ENCODE measurements around the gene WDFY3. TPM values are rescaled to one million over a fixed set of nuclear protein-coding genes. Genes with fewer than 3 reads are reported as not detected.

WDFY3 gene
- total RNA-seq, 1 donor from 2014 or later: 0.04 TPM

- H3K9me3 Mint-ChIP-seq: no peaks in the 10 kb centered on the region
- H3K4me3 Mint-ChIP-seq: no peak overlapping the region
- H3K27ac Mint-ChIP-seq: no peak overlapping the region
- intact Hi-C loops (cut with micrococcal nuclease): no loop called here
- no peaks in the 10 kb centered on the region for H3K27me3 Mint-ChIP-seq
- DNase-seq (no peak), ATAC-seq (ENCODE audit: low read depth) (no peak)
- H3K36me3 Mint-ChIP-seq (ENCODE audit: low read depth): no peaks in the 10 kb centered on the region
- H3K4me1 Mint-ChIP-seq: no peaks in the 10 kb centered on the region
- CTCF ChIA-PET: no interaction called here
- POLR2A ChIA-PET: no interaction called here
- TF ChIP-seq CTCF (IDR thresholded peaks at IDR 0.05): no peak
Measured at GRCh38 chr4:84895283-84895682, 71.2 kb downstream of the WDFY3 start.

GRCh38 chr4:84894621-84895020 is 71.9 kb downstream of the WDFY3 start:
- no peaks in the 10 kb centered on the region for H3K27me3 Mint-ChIP-seq
- POLR2A ChIA-PET: no interaction called here
- H3K4me3 Mint-ChIP-seq: no peak overlapping the region
- no peak overlapping the region for H3K27ac Mint-ChIP-seq
- no peaks in the 10 kb centered on the region for H3K36me3 Mint-ChIP-seq (ENCODE audit: low read depth)
- intact Hi-C loops (cut with micrococcal nuclease): no loop called here
- DNase-seq (no peak), ATAC-seq (ENCODE audit: low read depth) (no peak)
- TF ChIP-seq CTCF (IDR thresholded peaks at IDR 0.05): no peak
- no peaks in the 10 kb centered on the region for H3K4me1 Mint-ChIP-seq
- CTCF ChIA-PET: no interaction called here
- no peaks in the 10 kb centered on the region for H3K9me3 Mint-ChIP-seq

- no peaks in the 10 kb centered on the region for H3K9me3 Mint-ChIP-seq
- H3K27ac Mint-ChIP-seq: no peak overlapping the region
- H3K27me3 Mint-ChIP-seq: no peaks in the 10 kb centered on the region
- intact Hi-C loops (cut with micrococcal nuclease): no loop called here
- no peaks in the 10 kb centered on the region for H3K4me1 Mint-ChIP-seq
- no peak for DNase-seq
- no peak overlapping the region for H3K4me3 Mint-ChIP-seq
- H3K36me3 Mint-ChIP-seq (ENCODE audit: low read depth): no peaks in the 10 kb centered on the region
- TF ChIP-seq CTCF (IDR thresholded peaks at IDR 0.05): no peak
- ChIA-PET CTCF (no interaction called here), POLR2A (no interaction called here)
- no peak for ATAC-seq (ENCODE audit: low read depth)
Measured at GRCh38 chr4:84892950-84893349, 73.5 kb downstream of the WDFY3 start.

- ChIA-PET CTCF (no interaction called here), POLR2A (no interaction called here)
- TF ChIP-seq CTCF (IDR thresholded peaks at IDR 0.05): no peak
- no peaks in the 10 kb centered on the region for H3K27me3 Mint-ChIP-seq
- H3K27ac Mint-ChIP-seq: no peak overlapping the region
- H3K9me3 Mint-ChIP-seq: no peaks in the 10 kb centered on the region
- ATAC-seq (ENCODE audit: low read depth) (no peak), DNase-seq (no peak)
- H3K4me1 Mint-ChIP-seq: no peaks in the 10 kb centered on the region
- intact Hi-C loops (cut with micrococcal nuclease): no loop called here
- no peaks in the 10 kb centered on the region for H3K36me3 Mint-ChIP-seq (ENCODE audit: low read depth)
- no peak overlapping the region for H3K4me3 Mint-ChIP-seq
Measured at GRCh38 chr4:84887824-84888223, 78.7 kb downstream of the WDFY3 start.

GRCh38 chr4:84879651-84880200 is 86.8 kb downstream of the WDFY3 start:
- Mint-ChIP-seq H3K36me3 (ENCODE audit: low read depth) (no peaks in the 10 kb centered on the region), H3K9me3 (no peaks in the 10 kb centered on the region), H3K4me3 (no peak overlapping the region), H3K27ac (no peak overlapping the region), H3K4me1 (no peaks in the 10 kb centered on the region), H3K27me3 (no peaks in the 10 kb centered on the region)
- intact Hi-C loops (cut with micrococcal nuclease): no loop called here
- ChIA-PET CTCF (no interaction called here), POLR2A (no interaction called here)
- DNase-seq (no peak), ATAC-seq (ENCODE audit: low read depth) (no peak)
- no peak for TF ChIP-seq CTCF (IDR thresholded peaks at IDR 0.05)
